Fibroblast of villous mesenchyme (primary cell): ENCODE measurements around the gene MICAL3. TPM values are rescaled to one million over a fixed set of nuclear protein-coding genes. Genes with fewer than 3 reads are reported as not detected.
A peak's percentile ranks its signal among the peaks of the same experiment; 100 is the strongest.
"Not testable (repeated sequence)": the region's sequence is repeated elsewhere in the genome, so short reads cannot be mapped to it uniquely, and the experiment has no call there.

Source experiments
- DNase-seq: peaks from one replicate; pipeline ENCODE4 v3.0.0-alpha.2; 2010; ENCODE audit warnings: low read depth
- H3K4me3 ChIP-seq: 2 replicates; pipeline ENCODE4 v1.5.1; 2011; ENCODE audit warnings: low read depth, mild to moderate bottlenecking, low read length
- CTCF ChIP-seq: IDR thresholded peaks from 2 replicates; pipeline ENCODE4 v1.5.1; 2012; ENCODE audit warnings: low read depth, mild to moderate bottlenecking, low read length; ENCODE audit not compliant: insufficient read depth
- total RNA-seq: library from RNA; depleted of rRNA; stranded (reverse); fragments of >200 nt; gene quantifications from 2 replicates; pipeline ENCODE4 v1.2.3, GENCODE V29; 2012

Gene MICAL3
- total RNA-seq, 1 donor, result 39.7 TPM

DNA sequence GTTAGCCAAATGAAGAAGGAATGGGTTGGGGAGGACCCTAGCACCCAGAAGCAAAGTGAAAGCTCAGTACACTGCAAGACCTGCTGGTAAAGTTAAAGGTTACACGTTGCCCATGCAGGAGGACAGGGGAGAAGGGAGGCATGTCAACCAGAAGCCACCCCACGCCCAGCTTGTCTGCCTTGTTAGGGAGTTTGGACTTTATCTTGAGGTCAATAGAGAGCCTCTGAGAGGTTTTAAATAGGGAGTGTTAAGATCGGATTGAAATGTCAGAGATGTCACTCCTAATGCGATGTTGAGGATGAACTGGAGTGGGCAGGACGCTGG lies 34.7 kb upstream of the MICAL3 start:
- H3K4me3 ChIP-seq, result no peak overlapping the region
- no peak for DNase-seq
- TF ChIP-seq CTCF, result no peak

DNA sequence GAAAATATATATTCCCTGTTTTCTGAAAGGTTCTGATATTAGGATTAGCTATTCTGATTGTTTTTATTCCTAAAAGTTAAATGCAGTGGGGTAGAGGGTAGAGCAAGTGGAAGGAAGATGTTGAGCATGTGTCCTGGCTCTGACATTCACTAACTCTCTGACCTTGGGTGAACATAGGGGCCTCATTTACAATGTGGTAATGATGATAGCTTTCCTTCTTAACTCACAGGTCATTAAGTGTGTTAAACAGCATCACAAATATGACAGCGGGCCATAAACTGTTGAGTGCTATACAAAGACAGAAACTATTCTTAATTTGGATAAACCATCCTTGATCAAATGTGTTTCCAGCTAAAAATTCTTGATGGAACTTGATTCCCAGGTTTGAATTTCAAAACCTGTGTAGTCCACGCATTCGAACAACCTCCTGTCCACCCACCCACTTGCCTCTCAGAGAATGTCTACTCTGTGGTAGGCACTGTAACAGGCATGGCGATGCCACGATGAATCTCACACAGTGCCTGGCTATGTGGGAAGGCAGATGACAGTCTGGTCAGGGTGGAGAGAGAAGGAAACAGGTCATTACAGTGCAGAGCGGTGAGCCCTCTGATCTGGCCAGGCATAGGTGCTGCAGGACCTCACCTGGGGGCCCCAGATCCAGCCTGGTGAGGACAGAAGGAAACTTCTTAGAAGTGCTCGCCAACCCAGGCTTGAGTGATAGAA lies 34.2 kb upstream of the MICAL3 start:
- no peak for TF ChIP-seq CTCF

DNA sequence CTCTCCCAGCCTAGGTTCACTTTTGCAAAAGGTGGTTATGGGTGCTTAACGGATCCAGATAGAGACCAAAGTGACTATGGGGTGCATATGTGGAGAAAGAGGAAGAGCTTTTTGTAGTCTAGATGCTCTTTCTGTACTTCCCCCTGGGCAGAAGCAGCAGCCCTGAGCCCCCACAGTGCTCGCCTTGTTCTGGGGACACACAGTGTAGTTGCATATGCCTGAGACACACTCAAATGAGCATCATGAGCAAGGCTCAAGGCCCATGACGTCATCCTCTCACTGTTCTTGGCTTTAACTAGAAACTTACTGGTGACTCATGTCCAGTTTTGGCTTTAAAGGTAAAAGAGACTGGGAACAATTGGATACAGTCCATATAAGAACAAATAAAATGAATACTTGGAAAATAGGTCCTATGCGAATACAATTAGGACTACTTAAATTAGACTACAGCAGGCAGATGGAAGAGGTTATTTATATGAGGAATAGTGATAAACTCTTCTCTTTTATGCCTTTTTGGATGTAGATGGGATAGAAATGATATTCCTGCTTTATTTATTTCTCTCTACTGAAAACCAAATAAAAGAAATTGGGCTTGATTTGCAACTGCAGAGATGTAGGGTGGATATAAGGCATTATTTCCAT lies 33.3 kb upstream of the MICAL3 start:
- TF ChIP-seq CTCF, result no peak
- H3K4me3 ChIP-seq, result no peak overlapping the region
- DNase-seq, result peak; percentile 96

More for the DNA sequence above, 34.2 kb upstream of the MICAL3 start:
- no peak overlapping the region for H3K4me3 ChIP-seq
- DNase-seq, result no peak

DNA sequence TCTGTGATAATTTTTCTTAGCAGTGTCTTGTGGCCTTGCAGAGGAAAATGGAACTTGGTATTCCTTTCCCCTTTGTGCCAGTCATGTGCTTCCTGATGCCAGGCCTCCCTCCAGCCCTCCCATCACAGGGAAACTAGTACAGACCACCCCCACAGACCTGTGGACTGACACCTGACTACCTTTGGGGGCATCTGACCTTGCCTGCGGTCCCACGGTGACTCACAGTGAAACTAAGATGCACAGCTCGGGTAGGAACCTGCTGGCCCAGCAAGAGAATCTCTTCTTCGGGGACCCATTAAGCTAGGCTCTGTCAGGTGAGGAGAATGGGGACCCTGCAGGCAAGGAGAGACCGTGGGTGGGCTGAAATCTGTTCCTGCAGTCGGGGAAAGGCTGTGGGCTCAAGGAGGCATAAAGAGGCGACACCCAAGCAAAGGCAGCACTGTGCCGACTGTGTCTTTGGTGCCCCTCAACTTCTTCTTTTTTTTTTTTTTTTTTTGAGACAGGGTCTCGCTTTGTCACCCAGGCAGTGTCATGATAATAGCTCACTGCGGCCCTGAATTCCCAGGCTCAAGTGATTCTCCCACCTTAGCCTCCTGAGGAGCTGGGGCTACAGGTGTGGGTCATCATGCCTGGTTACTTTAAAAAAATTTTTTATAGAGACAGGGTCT lies 32.6 kb upstream of the MICAL3 start:
- DNase-seq, result no peak
- no peak overlapping the region for H3K4me3 ChIP-seq
- no peak for TF ChIP-seq CTCF

DNA sequence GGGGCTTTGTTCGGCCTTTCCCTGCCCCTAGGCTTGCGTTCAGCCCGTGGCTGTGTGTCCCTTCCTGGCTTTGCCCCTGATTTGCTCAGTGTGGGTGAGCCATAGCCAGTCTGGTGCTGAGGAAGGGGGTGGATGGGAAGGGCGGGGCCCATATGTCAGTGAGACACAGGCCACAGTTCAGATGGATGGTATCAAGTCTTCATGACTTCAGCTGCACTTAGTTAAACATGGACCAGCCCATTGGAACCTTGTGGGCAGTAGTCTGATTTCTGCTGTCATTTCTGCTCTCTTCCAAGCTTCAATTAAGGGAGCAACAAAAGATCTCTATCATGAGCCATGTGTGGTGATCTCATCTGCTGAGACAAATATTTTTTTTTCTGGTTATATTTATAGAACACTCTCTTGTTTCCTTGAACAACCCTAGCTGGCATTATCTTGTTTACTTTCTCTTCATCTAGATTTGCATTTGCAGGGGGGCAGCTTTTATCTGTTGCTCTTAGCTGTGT lies 31.9 kb upstream of the MICAL3 start:
- DNase-seq, result peak; percentile 70
- no peak for TF ChIP-seq CTCF
- no peak overlapping the region for H3K4me3 ChIP-seq

GRCh38 chr22:18055619-18056160 lies 31.3 kb upstream of the MICAL3 start:
- no peak for TF ChIP-seq CTCF
- DNase-seq, result no peak
- no peak overlapping the region for H3K4me3 ChIP-seq

GRCh38 chr22:18053216-18053946 lies 29.0 kb upstream of the MICAL3 start:
- DNase-seq, H3K4me3 ChIP-seq: not testable (repeated sequence)

DNA sequence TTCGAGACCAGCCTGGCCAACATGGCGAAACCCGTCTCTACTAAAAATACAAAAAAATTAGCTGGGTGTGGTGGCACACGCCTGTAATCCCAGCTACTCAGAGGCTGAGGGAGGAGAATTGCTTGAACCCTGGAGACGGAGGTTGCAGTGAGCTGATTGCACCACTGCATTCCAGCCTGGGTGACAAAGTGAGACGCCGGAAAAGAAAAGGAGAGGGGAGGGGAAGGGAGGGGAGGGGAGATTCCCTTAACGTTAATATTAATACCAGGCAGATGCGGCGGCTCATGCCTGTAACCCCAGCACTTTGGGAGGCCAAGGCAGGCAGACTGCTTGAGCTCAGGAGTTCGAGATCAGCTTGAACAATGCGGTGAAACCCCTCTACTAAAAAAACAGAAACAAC lies 26.8 kb upstream of the MICAL3 start:
- not testable (repeated sequence) for H3K4me3 ChIP-seq, DNase-seq
